H7 (cell line): Measurements from ENCODE around the gene CFAP97D2. TPM values are rescaled to one million over a fixed set of nuclear protein-coding genes. Genes with fewer than 3 reads are reported as not detected.

Source experiments
- DNase-seq: peaks from one replicate; pipeline ENCODE4 v3.0.0; 2012
- H3K27me3 ChIP-seq: 2 replicates; pipeline ENCODE4 v1.6.0; 2011; ENCODE audit warnings: mild to moderate bottlenecking, low read length; ENCODE audit not compliant: control insufficient read depth, insufficient read depth
- H3K36me3 ChIP-seq: replicated peaks from 2 replicates; pipeline ENCODE4 v1.5.1; 2011; ENCODE audit warnings: low read length; ENCODE audit not compliant: control insufficient read depth, insufficient read depth
- H3K4me3 ChIP-seq: 2 replicates; pipeline ENCODE4 v1.5.1; 2011; ENCODE audit warnings: low read depth, mild to moderate bottlenecking, control low read depth, low read length, moderate library complexity; ENCODE audit not compliant: insufficient read depth
- total RNA-seq: library from RNA; depleted of rRNA; stranded (reverse); fragments of >200 nt; shearing (Covaris generic); gene quantifications from 2 replicates; pipeline ENCODE4 v1.2.3, GENCODE V29; 2014

Gene CFAP97D2
- total RNA-seq, 1 experiment from 2014 or later, result not detected

DNA sequence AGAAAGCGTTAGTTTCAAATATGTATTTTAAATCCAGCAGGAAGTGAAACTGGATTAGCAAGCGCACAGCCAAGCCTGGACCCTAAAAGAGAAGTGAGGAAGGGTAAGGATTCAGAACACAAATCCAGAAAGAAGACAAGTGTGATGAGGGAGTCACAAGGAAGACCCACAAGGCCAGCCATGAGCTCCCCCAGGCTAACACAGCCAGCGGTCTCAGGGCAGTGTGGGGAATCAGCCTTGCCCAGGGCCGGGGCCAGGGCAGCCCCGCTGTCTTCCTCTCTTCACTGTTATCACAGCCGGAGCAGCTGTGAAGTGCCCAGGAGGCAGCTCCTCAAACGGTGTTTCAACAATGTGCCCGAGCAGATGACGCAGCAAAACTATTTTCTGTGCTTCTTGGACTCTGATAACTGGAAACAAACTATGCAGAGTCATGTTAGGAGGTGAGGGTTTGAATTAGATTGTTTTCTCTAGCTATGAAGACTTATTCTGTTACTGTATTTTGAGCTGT lies 43.5 kb downstream of the CFAP97D2 start:
- Histone ChIP-seq H3K4me3 (no peak overlapping the region), H3K36me3 (no peaks in the 10 kb centered on the region)

DNA sequence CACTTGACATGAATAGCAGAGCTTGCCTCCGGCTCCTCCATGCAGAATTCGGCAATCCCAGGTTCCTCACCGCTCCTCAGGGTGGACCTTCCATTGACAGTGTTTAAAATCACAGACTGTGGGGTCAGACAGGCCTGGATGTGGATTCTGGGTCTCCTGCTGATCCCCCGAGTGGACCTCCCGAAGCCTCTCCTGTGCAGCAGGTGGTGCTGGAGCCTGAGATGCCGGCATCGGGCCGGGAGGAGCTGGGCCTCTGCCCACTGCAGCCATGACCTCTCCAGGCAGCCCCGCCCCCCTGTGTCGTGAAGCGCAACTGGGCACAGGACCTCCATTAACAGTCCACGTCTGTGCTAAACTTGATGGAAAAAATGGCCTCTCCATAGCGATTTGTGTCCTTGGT lies 45.1 kb downstream of the CFAP97D2 start:
- Histone ChIP-seq H3K36me3 (no peaks in the 10 kb centered on the region), H3K4me3 (no peak overlapping the region), H3K27me3 (no peaks in the 10 kb centered on the region)
- DNase-seq, result no peak

More for the DNA sequence above, 43.5 kb downstream of the CFAP97D2 start:
- DNase-seq, result no peak
- no peaks in the 10 kb centered on the region for H3K27me3 ChIP-seq

DNA sequence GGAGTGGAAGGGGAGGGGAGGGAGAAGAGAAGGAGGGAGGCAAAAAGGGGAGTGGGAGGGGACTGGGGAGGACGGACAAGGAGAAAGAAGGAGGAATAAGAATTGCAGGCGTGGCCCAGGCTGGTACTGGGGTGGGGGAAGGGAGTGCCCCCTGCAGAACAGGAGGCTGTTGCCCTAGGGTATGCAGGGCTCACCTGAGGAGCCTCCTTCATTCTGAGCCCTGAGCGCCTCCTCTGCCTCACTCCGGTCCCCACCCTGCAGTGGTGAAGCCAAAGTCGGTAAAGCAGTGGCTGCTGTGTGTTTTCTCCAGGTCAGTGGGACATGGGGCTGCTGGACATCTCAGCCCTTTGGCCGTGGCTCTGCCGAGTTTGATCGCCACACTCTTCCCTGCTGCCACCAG lies 46.6 kb downstream of the CFAP97D2 start:
- Histone ChIP-seq H3K4me3 (no peak overlapping the region), H3K36me3 (no peaks in the 10 kb centered on the region), H3K27me3 (no peaks in the 10 kb centered on the region)
- DNase-seq, result no peak

DNA sequence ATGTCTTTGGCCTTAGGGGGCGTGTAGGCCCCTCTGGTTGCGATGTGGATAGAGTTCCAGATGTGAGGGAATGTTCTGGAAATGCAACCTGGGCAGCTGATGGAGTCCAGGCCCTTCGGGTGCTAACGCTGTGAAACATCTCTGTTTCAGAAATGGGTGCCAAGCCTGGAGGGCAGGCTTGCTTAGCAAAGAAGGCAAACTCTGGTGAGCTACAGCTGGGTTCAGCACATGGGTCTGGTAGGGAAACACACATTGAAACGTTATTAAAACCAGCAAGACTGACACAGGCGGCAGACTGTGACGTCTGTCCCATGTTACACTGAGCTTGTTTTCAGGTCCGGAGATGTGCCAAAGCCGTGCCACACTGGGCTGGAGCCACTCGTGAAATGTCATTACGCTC lies 47.0 kb downstream of the CFAP97D2 start:
- H3K27me3 ChIP-seq, result no peaks in the 10 kb centered on the region
- no peak for DNase-seq
- H3K36me3 ChIP-seq, result no peaks in the 10 kb centered on the region
- no peak overlapping the region for H3K4me3 ChIP-seq

DNA sequence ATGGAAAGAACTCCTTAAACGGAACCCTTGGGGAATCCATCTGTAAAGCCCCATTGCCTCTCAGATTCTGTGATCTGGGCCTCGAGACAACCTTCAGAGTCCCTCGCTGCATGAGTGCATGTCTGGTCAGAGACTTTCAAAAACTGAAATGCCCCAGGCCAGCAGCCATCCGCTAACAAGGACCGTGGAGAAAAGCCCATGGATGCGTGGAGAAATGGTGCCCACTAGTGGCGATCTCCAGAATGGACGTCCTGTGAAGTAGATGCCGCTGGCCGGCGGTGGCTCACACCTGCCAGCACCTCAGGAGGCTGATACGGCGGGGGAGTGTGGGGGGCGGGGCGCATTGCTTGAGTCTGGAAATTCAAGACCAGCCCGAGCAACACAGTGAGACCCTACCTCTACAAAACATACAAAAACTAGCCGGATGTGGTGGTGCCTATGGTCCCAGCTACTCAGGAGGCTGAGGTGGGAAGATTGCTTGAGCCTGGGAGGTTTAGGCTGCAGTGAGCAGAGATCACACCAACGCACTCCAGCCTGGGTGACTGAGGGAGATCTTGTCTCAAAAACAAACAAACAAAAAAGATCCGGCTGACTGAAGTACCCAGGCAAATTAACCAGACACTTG lies 47.8 kb downstream of the CFAP97D2 start:
- H3K4me3 ChIP-seq, result no peak overlapping the region
- no peaks in the 10 kb centered on the region for H3K36me3 ChIP-seq
- H3K27me3 ChIP-seq, result no peaks in the 10 kb centered on the region
- peak; percentile 91 for DNase-seq

DNA sequence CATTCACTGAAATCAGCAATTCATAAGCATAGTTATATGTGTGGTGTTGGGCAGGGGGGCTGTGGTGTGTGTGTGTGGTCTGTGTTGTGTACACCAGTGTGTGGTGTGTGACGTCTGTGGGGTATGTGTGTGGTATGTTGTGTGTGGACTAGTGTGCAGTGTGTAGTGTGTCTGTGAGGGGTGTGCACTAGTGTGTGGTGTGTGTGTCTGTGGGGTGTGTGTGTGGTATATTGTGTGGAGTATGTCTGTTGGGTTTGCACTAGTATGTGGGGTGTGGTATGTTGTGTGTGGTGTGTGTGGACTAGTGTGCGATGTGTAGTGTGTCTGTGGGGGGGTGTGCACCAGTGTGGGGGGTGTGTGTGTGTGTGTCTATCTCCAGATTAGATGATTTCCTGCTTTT lies 48.5 kb downstream of the CFAP97D2 start:
- no peaks in the 10 kb centered on the region for H3K27me3 ChIP-seq

DNA sequence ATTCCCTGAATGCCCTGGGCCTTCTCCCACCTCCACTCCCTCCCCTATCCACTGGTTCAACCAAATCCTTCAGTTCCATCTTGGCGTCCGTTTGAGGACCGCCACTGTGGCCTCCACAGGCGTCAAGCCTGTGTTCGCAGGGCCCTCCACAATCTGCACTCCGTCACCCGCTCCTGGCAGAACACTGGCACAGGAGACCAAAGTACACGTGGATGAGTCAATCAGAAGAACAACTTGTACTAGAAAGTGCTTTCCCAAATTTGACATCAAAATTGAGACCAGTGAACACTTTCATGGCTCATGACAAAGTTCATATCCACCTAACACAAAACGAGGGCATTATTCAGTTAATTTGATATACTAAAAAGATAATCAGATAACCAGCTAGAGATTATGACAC lies 49.1 kb downstream of the CFAP97D2 start:
- H3K27me3 ChIP-seq, result no peaks in the 10 kb centered on the region
- no peak for DNase-seq
- H3K4me3 ChIP-seq, result no peak overlapping the region
- no peaks in the 10 kb centered on the region for H3K36me3 ChIP-seq

More for the DNA sequence above, 48.5 kb downstream of the CFAP97D2 start:
- no peak for DNase-seq
- no peaks in the 10 kb centered on the region for H3K36me3 ChIP-seq
- no peak overlapping the region for H3K4me3 ChIP-seq

DNA sequence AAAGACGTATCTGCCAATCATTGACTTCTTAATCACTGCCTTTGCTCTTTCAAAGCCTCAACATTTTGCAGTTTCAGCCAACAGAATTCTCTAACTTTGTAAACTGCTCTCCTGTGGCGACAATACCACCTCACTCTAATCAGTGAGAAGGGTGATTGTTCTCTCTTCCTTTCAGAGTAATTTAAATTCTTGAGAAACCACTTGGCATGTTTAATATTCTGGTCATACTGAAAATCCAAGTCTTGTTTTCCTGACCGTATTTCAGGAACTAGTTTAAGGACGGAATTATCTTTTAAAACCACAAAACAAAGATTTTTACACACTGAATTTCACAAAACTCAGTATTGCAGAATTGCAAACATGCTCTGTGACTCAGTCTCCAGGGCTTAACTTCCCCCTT lies 50.4 kb downstream of the CFAP97D2 start:
- no peaks in the 10 kb centered on the region for H3K36me3 ChIP-seq
- H3K27me3 ChIP-seq, result no peaks in the 10 kb centered on the region; the same call in 1 of the 2 replicates
- no peak for DNase-seq
- H3K4me3 ChIP-seq, result no peak overlapping the region

DNA sequence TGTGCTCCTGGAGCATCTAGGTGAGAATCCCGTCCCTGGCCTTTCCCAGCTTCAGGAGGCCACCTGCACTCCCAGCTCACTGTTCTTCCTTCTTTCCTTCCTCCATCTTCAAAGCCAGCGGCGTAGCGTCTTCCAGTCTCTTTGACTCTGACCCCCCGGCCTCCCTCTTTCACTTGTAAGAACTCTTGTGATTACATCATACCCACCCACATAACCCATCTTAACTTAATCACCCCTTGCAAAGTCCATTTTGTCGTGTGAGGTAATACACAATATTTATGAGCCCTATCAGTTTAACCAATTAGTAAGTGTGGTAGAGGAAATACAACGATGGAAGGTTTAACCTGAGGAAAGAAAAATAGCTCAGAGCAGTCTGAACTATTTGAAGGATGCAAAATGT lies 51.1 kb downstream of the CFAP97D2 start:
- H3K4me3 ChIP-seq, result peak overlapping the region; percentile 8; the same call in 1 of the 2 replicates
- H3K27me3 ChIP-seq, result no peaks in the 10 kb centered on the region; the same call in 1 of the 2 replicates
- H3K36me3 ChIP-seq, result no peaks in the 10 kb centered on the region
- DNase-seq, result peak; percentile 67

DNA sequence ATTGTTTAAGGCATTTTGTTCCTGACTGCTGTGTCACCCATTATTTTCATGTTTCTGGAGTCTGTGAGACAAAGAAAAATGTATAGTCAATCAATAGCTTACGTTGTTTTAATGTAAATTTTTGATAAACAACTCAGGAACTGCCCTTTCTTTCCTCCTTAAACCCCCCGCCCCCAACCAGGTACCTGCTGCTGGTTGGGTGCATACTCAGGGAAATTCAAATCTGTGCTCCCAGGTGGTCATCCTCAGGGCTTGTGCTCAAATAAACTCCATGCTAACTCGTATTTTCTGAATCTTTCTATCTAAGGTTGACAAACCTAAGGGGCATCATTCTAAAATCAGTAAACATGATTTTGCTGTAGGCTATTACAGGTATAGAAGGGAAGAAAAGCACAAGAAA lies 51.5 kb downstream of the CFAP97D2 start:
- Histone ChIP-seq H3K4me3 (no peak overlapping the region), H3K27me3 (no peaks in the 10 kb centered on the region; the same call in 1 of the 2 replicates), H3K36me3 (no peaks in the 10 kb centered on the region)
- DNase-seq, result peak; percentile 74

DNA sequence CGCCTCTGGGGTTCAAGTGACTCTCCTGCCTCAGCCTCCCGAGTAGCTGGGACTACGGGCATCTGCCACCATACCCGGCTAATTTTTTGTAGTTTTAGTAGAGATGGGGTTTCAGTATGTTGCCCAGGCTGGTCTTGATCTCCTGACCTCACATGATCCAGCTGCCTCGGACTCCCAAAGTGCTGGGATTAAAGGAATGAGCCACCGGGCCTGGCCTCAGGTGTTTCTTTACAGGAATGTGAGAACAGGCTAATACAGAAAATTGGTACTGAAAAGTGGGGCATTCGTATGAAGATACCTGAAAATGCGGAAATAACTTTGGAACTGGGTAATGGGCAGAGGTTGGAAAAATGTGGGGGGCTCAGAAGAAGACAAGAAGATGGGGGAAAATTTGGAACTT lies 52.8 kb downstream of the CFAP97D2 start:
- no peak overlapping the region for H3K4me3 ChIP-seq
- H3K36me3 ChIP-seq, result 0 out of 2 replicates have a peak, but pooled peaks cover under 1% of the 10 kb centered on the region
- H3K27me3 ChIP-seq, result no peaks in the 10 kb centered on the region; the same call in 1 of the 2 replicates
- DNase-seq, result no peak

DNA sequence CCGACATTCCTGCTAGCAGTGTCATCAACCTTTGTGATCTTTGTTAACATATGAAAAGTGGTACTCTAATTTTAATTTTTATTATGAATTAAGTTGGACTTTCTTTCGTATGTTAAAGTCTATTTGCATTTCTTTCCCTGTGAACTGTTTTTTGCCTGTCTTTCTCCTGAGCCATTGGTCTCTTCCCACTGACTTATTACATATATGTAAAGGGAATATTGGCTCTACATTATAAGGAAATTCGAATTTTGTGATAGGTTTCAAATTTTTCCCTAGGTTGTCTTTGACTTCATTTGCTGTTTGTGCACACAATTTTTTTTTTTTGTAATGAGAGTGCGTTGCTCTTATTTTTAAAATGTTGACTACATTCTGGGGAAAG lies 55.2 kb downstream of the CFAP97D2 start:
- H3K36me3 ChIP-seq, result peaks cover 11% of the 10 kb centered on the region
- H3K4me3 ChIP-seq, result no peak overlapping the region
- no peaks in the 10 kb centered on the region; the same call in 1 of the 2 replicates for H3K27me3 ChIP-seq
- DNase-seq, result no peak

DNA sequence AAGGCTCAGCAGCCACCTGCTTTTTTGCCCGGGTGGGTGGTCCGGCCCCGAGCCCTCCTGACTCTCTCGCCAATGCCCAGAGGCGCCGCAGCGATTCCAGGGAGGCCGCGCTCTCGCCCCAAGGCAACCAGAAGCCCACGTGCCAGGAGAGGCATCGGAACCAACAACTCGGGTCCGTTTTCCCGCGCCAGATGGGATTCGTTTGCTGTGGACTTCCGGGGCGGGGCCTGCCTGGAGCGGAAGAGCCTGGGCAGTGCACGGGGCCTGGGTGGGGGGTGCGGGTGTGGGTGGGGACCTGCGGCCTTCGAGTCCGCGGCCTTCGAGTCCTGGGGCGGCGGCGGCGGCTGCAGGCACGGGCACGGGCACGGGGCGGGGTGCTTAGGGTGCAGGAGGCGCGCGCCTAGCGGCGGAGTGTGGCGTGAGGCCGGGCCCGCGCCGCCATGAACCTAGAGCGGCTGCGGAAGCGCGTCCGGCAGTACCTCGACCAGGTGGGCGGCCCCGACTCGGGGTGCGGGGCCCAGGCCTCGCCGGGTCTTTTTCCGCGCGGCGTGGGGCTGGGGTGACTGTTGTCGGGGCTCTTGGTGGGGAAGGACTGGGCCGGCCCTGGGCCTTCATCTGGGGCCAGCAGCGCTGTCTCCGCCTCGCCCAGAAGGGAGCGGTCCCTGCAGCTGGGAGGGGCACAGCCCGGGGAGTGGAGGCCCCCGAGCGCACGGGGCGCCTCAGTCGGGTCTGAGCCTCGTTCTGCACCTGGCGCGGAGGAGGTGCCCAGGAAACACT lies 55.8 kb downstream of the CFAP97D2 start, which contains the start of gene CDC16:
CDC16 (plus strand) TSS at position 253 of the 777 bp plus-strand sequence; CDS start at position 441, 188 bp downstream.
- Histone ChIP-seq H3K36me3 (peaks cover 16% of the 10 kb centered on the region), H3K4me3 (peak within 1 kb of the TSS; percentile 80), H3K27me3 (no peaks in the 10 kb centered on the region; the same call in 1 of the 2 replicates)
- DNase-seq, result peak; percentile 95

DNA sequence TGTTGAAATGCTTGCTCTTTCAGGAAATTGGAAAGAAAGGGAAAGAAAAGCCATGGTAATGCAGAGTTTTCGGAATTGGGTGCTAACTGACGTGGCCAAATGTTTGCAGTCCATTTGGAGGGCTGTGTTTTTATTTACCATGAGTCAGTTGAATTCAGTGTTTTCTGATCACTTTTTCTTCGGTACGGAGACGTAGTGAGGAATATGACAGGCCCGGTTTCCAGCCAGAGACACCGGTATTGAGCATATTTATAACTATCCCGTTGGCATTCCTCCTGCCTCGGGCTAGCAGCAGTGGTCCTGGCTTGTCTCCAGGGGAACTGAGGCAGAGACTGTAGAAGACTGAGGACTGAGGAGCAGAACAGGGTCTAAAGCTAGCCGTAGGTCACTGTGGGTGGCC lies 56.6 kb downstream of the CFAP97D2 start:
- peaks cover 17% of the 10 kb centered on the region for H3K36me3 ChIP-seq
- H3K27me3 ChIP-seq, result no peaks in the 10 kb centered on the region; the same call in 1 of the 2 replicates
- no peak for DNase-seq
- peak overlapping the region; percentile 80 for H3K4me3 ChIP-seq

DNA sequence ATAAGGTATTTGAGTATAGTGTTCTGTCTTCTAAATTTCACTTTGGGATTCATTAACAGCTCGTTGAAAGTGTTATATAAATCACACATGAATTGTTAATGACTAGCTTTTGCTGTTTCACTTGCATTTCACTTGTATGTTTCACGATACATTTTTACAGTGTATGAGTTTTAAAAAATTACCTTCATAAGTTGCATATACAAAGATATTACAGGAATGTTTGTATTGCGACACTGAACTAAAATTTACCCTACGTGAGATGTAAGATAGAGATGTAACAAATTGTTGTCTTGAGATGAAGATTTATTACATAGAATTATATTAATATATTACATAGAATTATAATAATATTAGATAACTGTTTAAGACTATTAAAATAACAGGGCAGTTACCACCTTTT lies 57.2 kb downstream of the CFAP97D2 start:
- H3K36me3 ChIP-seq, result peaks cover 22% of the 10 kb centered on the region
- no peaks in the 10 kb centered on the region; the same call in 1 of the 2 replicates for H3K27me3 ChIP-seq
- DNase-seq, result no peak
- H3K4me3 ChIP-seq, result no peak overlapping the region; the same call in 1 of the 2 replicates
